GM12878 (cell line): ENCODE results near the gene C1orf21. TPM values are rescaled to one million over a fixed set of nuclear protein-coding genes. Genes with fewer than 3 reads are reported as not detected.

ENCODE experiments used
- ATAC-seq: fragments of 200-7000 bp; cut with Tn5 transposase; 3 replicates; pipeline ENCODE4 v1.9.1; 2020; ENCODE audit warnings: mild to moderate bottlenecking, moderate library complexity
- BruUV-seq: library from RNA; stranded (reverse); fragments of 400-500 nt; replicated peaks from 2 replicates; lab custom pipeline; 2021; lab: Mats Ljungman, UMichigan
- CTCF ChIA-PET: fragments of 300-600 bp; sonication (Branson Sonifier 250); formaldehyde crosslinking; extraction: SDS; loops from one replicate; lab custom pipeline; 2021; ENCODE audit warnings: inconsistent platforms; lab: Yijun Ruan, JAX
- POLR2A ChIA-PET: fragments of 350-600 bp; formaldehyde crosslinking; extraction: SDS; loops from one replicate; lab custom pipeline; 2021; ENCODE audit warnings: inconsistent platforms; lab: Charles Lee
- RAD21 ChIA-PET: fragments of 300-600 bp; sonication (Branson Sonifier 250); formaldehyde crosslinking; loops from one replicate; lab custom pipeline; 2023; ENCODE audit warnings: antibody characterized with exemption; ENCODE audit not compliant: unreplicated experiment; lab: Charles Lee
- SMC1A ChIA-PET: fragments of 300-600 bp; sonication (Branson Sonifier 250); formaldehyde crosslinking; loops from one replicate; lab custom pipeline; 2023; ENCODE audit not compliant: unreplicated experiment, uncharacterized antibody; lab: Charles Lee
- DNase-seq: peaks from one replicate; pipeline ENCODE4 v3.0.0-alpha.2; 2011; ENCODE audit warnings: low read depth, low spot score
- FAIRE-seq: peaks from 3 replicates; lab custom pipeline; 2011; peaks lifted over from hg19 to GRCh38; lab: Jason Lieb, UNC
- H2AFZ ChIP-seq: 2 replicates; pipeline ENCODE4 v1.6.0; 2011; ENCODE audit warnings: low read depth, low read length, control low read depth; ENCODE audit not compliant: control insufficient read depth
- H3K27ac ChIP-seq: 2 replicates; pipeline ENCODE4 v1.5.1; 2011; ENCODE audit warnings: control low read depth; ENCODE audit not compliant: control insufficient read depth, insufficient read depth
- H3K27me3 ChIP-seq, 2 experiments: replicated peaks in 1 of 2; 2 replicates each; pipeline versions ENCODE4 v1.6.0 to v1.6.1; 2011; ENCODE audit warnings: low read length in 1 of 2; ENCODE audit not compliant: control insufficient read depth in 2 of 2, insufficient read depth in 2 of 2
- H3K36me3 ChIP-seq, 2 experiments: 2 replicates each; pipeline ENCODE4 v1.5.1; 2011; ENCODE audit warnings: low read length in 1 of 2; ENCODE audit not compliant: control insufficient read depth in 2 of 2, insufficient read depth in 2 of 2
- H3K4me1 ChIP-seq: 2 replicates; pipeline ENCODE4 v1.6.1; 2011; ENCODE audit warnings: mild to moderate bottlenecking, low read length, moderate library complexity, mixed read lengths; ENCODE audit not compliant: control insufficient read depth, insufficient read depth
- H3K4me2 ChIP-seq: 2 replicates; pipeline ENCODE4 v1.6.0; 2011; ENCODE audit warnings: control low read depth; ENCODE audit not compliant: control insufficient read depth, insufficient read depth
- H3K4me3 ChIP-seq: fragments of 200-600 bp; sonication (generic); 2 replicates; pipeline ENCODE4 v1.5.1; 2016
- H3K79me2 ChIP-seq: 2 replicates; pipeline ENCODE4 v1.6.0; 2011; ENCODE audit warnings: low read length; ENCODE audit not compliant: control insufficient read depth, insufficient read depth
- H3K9ac ChIP-seq: 2 replicates; pipeline ENCODE4 v1.8.0; 2011; ENCODE audit warnings: low read length, control low read depth, mixed read lengths; ENCODE audit not compliant: control insufficient read depth, insufficient read depth
- H3K9me3 ChIP-seq: replicated peaks from 3 replicates; pipeline ENCODE4 v1.5.1; 2011; ENCODE audit warnings: mild to moderate bottlenecking, low read length; ENCODE audit not compliant: control insufficient read depth, insufficient read depth
- H4K20me1 ChIP-seq: 2 replicates; pipeline ENCODE4 v1.6.0; 2011; ENCODE audit not compliant: control insufficient read depth, insufficient read depth
- CBX5 ChIP-seq: sonication (generic); IDR thresholded peaks from 2 replicates; pipeline ENCODE4 v1.6.1; 2016; ENCODE audit warnings: low read depth, moderate library complexity, mild to moderate bottlenecking, inconsistent platforms
- CTCF ChIP-seq, 3 experiments: IDR thresholded peaks in 2 of 3; conservative IDR thresholded peaks in 1 of 3; 2 replicates each; pipeline ENCODE4 v1.5.1; 2011; ENCODE audit warnings: low read depth in 3 of 3, low read length in 3 of 3, mild to moderate bottlenecking in 3 of 3, control low read depth in 2 of 3, moderate library complexity in 2 of 3, inconsistent platforms in 1 of 3, mixed read lengths in 1 of 3; ENCODE audit not compliant: control insufficient read depth in 2 of 3, insufficient read depth in 1 of 3; ENCODE audit errors: extremely low read depth in 1 of 3
- DPF2 ChIP-seq: fragments of 450-650 bp; IDR thresholded peaks from 2 replicates; pipeline ENCODE4 v1.6.1; 2017; ENCODE audit warnings: mild to moderate bottlenecking
- FOXK2 ChIP-seq: fragments of 450-650 bp; IDR thresholded peaks from 2 replicates; pipeline ENCODE4 v1.6.1; 2017; ENCODE audit warnings: mild to moderate bottlenecking, moderate library complexity
- MAX ChIP-seq: IDR thresholded peaks from 2 replicates; pipeline ENCODE4 v1.6.1; 2012; ENCODE audit warnings: low read depth, low read length, improper control_type of control experiment
- MLLT1 ChIP-seq: fragments of 450-650 bp; IDR thresholded peaks from 2 replicates; pipeline ENCODE4 v1.6.1; 2016; ENCODE audit warnings: mild to moderate bottlenecking
- NR2C1 ChIP-seq: fragments of 450-650 bp; IDR thresholded peaks from 2 replicates; pipeline ENCODE4 v1.6.1; 2017; ENCODE audit warnings: antibody characterized with exemption, mild to moderate bottlenecking, moderate library complexity
- SMC3 ChIP-seq: IDR thresholded peaks from 2 replicates; pipeline ENCODE4 v1.6.1; 2011; ENCODE audit warnings: low read length, improper control_type of control experiment, borderline replicate concordance
- WGBS: methylation state at CpG from one replicate; pipeline ENCODE4 v1.1.6; 2016; ENCODE audit warnings: low lambda C conversion rate; ENCODE audit not compliant: insufficient replicate concordance, insufficient coverage; ENCODE audit errors: missing lambda C conversion rate; 5-methylcytosine and 5-hydroxymethylcytosine counted together
- in situ Hi-C: fragments of 300-500 bp; cut with MboI; formaldehyde crosslinking; loops from 9 replicates; pipeline ENCODE4 v1.14.3; 2018; ENCODE audit warnings: mixed read lengths
- intact Hi-C: fragments of 100-400 bp; cut with micrococcal nuclease; formaldehyde crosslinking; loops from one replicate; pipeline ENCODE4 v1.14.2; 2022; ENCODE audit not compliant: unreplicated experiment
- polyA plus RNA-seq, 11 experiments: library from polyadenylated mRNA; depleted of rRNA in 4 of 11; unstranded in 6 of 11; stranded (reverse) in 5 of 11; fragments of >200 nt; fragmentation: Nextera tagmentation in 4 of 11; fragmentation: Illumina TruSeq in 1 of 11; extraction: Ambion mirVana in 4 of 11; extraction: Trizol in 1 of 11; gene quantifications; 1 replicate in 1 of 11; 2 replicates in 10 of 11; pipeline versions ENCODE4 v1.2.1 to v1.2.3, GENCODE V29; 2011 to 2016; ENCODE audit warnings: inconsistent platforms in 2 of 11, missing spikeins in 2 of 11, low read depth in 1 of 11
- total RNA-seq, 4 experiments: library from RNA; depleted of rRNA in 3 of 4; stranded (reverse); fragments of >200 nt in 3 of 4; fragmentation: Illumina TruSeq in 1 of 4; extraction: Trizol in 1 of 4; gene quantifications; 2 replicates each; pipeline versions ENCODE4 v1.2.1 to v1.2.3, GENCODE V29; 2013 to 2021

C1orf21 gene
- total and polyA plus RNA-seq, 10 of the 15 experiments (the other 5 are each of a cell fraction or from before 2014, with no cell fraction given), result 0.03 to 1.6 (median 0.17) TPM; not detected in 3

GRCh38 chr1:184379111-184379752, 7.6 kb upstream of the C1orf21 start:
- no TSS peak for BruUV-seq
- no peak for FAIRE-seq
- RAD21 ChIA-PET, result no interaction called here
- TF ChIP-seq FOXK2 (no peak), CTCF (IDR thresholded peaks at IDR 0.05 in 2 of 3, conservative IDR thresholded peaks at IDR 0.05 in 1 of 3; ENCODE audit: control insufficient read depth in 2 of 3, extremely low read depth in 1 of 3, insufficient read depth in 1 of 3, low read depth in 3 of 3, low read length in 3 of 3) (0 out of 6 replicates have a peak, but pooled peaks of 1 of the 3 experiments have one; percentile 2), MAX (no peak), MLLT1 (no peak), NR2C1 (no peak), DPF2 (no peak), CBX5 (no peak), SMC3 (peak; percentile 7; the same call in 1 of the 2 replicates)
- H4K20me1 ChIP-seq, result no peaks in the 10 kb centered on the region
- no peak overlapping the region for H3K4me3 ChIP-seq
- ATAC-seq, result no peak
- SMC1A ChIA-PET, result interaction anchor here (1.4 kb wide), 1 partner anchor 283 kb away, joined by 4 read pairs; no protein-coding TSS in a partner anchor
- POLR2A ChIA-PET, result no interaction called here
- no peaks in the 10 kb centered on the region for H3K79me2 ChIP-seq
- in situ Hi-C loops, result no loop called here
- H3K9me3 ChIP-seq, result no peaks in the 10 kb centered on the region
- intact Hi-C loops, result no loop called here
- H2AFZ ChIP-seq, result no peak overlapping the region
- no peak overlapping the region for H3K9ac ChIP-seq
- H3K27ac ChIP-seq, result no peak overlapping the region
- H3K4me2 ChIP-seq, result no peak overlapping the region
- H3K36me3 ChIP-seq, result no peaks in the 10 kb centered on the region
- no peaks in the 10 kb centered on the region for H3K4me1 ChIP-seq
- 32% methylated on average over 6 of the region's 6 CpGs for WGBS
- DNase-seq, result no peak
- CTCF ChIA-PET, result interaction anchor here (0.9 to 3.1 kb wide), 5 partner anchors 8 to 285 kb away, joined by 3 to 10 read pairs (median 3); partner anchors contain the start of gene C1orf21
- peaks cover 0 to 2% of the 10 kb centered on the region in 2 experiments; a peak in 2 of 4 replicates for H3K27me3 ChIP-seq
